Common myeloid progenitor, CD34-positive (primary cell): Measurements from ENCODE around the gene LAIR1.

Experiments used
- CTCF ChIA-PET: fragments of 350-600 bp; sonication (Branson Sonifier 250); formaldehyde crosslinking; loops from one replicate; lab custom pipeline; 2021; ENCODE audit warnings: antibody characterized with exemption; lab: Charles Lee
- POLR2A ChIA-PET: fragments of 350-600 bp; sonication (Branson Sonifier 250); formaldehyde crosslinking; loops from one replicate; lab custom pipeline; 2021; ENCODE audit warnings: antibody characterized with exemption; lab: Charles Lee
- DNase-seq, 3 donors: peaks; one replicate each; pipeline versions ENCODE4 v3.0.0 to v3.0.0-alpha.2; 2013
- H3K27ac ChIP-seq, 2 experiments: 1 replicate in 1 of 2; 2 replicates in 1 of 2; pipeline ENCODE4 v1.7.0; 2013; ENCODE audit warnings: inconsistent platforms in 2 of 2, low read length in 2 of 2, mild to moderate bottlenecking in 2 of 2, low read depth in 1 of 2, moderate library complexity in 1 of 2; ENCODE audit not compliant: severe bottlenecking in 2 of 2, insufficient read depth in 1 of 2, poor library complexity in 1 of 2
- H3K27me3 ChIP-seq, 5 experiments: replicated peaks in 2 of 5; 1 replicate in 3 of 5; 2 replicates in 2 of 5; pipeline versions ENCODE4 v1.6.1 to v1.7.0; 2013; ENCODE audit warnings: low read length in 4 of 5, mild to moderate bottlenecking in 2 of 5, moderate library complexity in 2 of 5, inconsistent platforms in 1 of 5; ENCODE audit not compliant: insufficient read depth in 5 of 5, control insufficient read depth in 4 of 5
- H3K36me3 ChIP-seq, 4 experiments: 1 replicate in 2 of 4; 2 replicates in 2 of 4; pipeline versions ENCODE4 v1.6.1 to v1.7.0; 2013; ENCODE audit warnings: low read length in 3 of 4, control low read depth in 1 of 4, mild to moderate bottlenecking in 1 of 4; ENCODE audit not compliant: control insufficient read depth in 4 of 4, insufficient read depth in 4 of 4
- H3K4me1 ChIP-seq, 4 experiments: 1 replicate in 3 of 4; 2 replicates in 1 of 4; pipeline versions ENCODE4 v1.6.1 to v1.7.1; 2013; ENCODE audit warnings: low read length in 3 of 4, mild to moderate bottlenecking in 3 of 4, control low read depth in 1 of 4, inconsistent platforms in 1 of 4, moderate library complexity in 1 of 4; ENCODE audit not compliant: control insufficient read depth in 4 of 4, insufficient read depth in 4 of 4; ENCODE audit errors: control extremely low read depth in 1 of 4
- H3K4me3 ChIP-seq, 7 experiments: 1 replicate in 4 of 7; 2 replicates in 3 of 7; pipeline versions ENCODE4 v1.5.1 to v1.7.0; 2013; ENCODE audit warnings: mild to moderate bottlenecking in 7 of 7, low read length in 6 of 7, moderate library complexity in 6 of 7, inconsistent platforms in 2 of 7, low read depth in 2 of 7, control low read depth in 1 of 7; ENCODE audit not compliant: insufficient read depth in 4 of 7, control insufficient read depth in 1 of 7; ENCODE audit errors: extremely low read depth in 1 of 7
- H3K9me3 ChIP-seq, 5 experiments: 1 replicate in 4 of 5; 2 replicates in 1 of 5; pipeline versions ENCODE4 v1.6.1 to v1.7.1; 2013; ENCODE audit warnings: low read length in 4 of 5, mild to moderate bottlenecking in 2 of 5, inconsistent platforms in 1 of 5, low read depth in 1 of 5, moderate library complexity in 1 of 5; ENCODE audit not compliant: control insufficient read depth in 4 of 5, insufficient read depth in 2 of 5; ENCODE audit errors: control extremely low read depth in 1 of 5
- WGBS: methylation state at CpG from one replicate; pipeline ENCODE4 v1.1.5; 2013; ENCODE audit not compliant: insufficient coverage; 5-methylcytosine and 5-hydroxymethylcytosine counted together

Gene LAIR1

DNA sequence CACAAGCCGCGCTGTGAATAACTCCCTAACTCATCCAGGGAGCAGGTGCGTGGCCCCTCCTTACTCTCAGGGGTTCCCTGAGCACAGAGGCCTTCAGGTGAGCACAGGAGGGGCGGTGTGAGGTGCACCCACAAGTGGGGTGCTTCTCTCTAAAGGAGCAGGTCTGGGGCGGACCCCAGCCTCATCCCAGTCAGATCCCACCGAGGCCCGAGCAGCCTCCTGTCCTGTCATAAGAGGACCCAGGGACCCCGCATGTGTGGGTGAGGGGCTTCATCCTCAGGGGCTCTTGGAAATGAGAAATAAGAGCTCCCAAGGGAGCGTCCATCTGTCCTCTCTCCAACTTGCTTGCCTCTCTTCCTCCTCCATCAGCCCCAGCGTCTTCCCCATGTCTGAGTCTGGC is 48.8 kb downstream of the LAIR1 start:
- DNase-seq: no peak
- no peaks in the 10 kb centered on the region for H3K27me3 ChIP-seq
- CTCF ChIA-PET: interaction anchor here (2.2 kb wide), 1 partner anchor 8 kb away, joined by 9 read pairs; no protein-coding TSS in a partner anchor
- no peak overlapping the region for H3K4me3 ChIP-seq
- H3K4me1 ChIP-seq: peaks cover 11 to 30% (median 13%) of the 10 kb centered on the region in 4 experiments
- no peaks in the 10 kb centered on the region for H3K36me3 ChIP-seq
- 98% methylated on average over 9 of the region's 10 CpGs for WGBS
- H3K27ac ChIP-seq: no peak overlapping the region
- POLR2A ChIA-PET: no interaction called here
- H3K9me3 ChIP-seq: no peaks in the 10 kb centered on the region

DNA sequence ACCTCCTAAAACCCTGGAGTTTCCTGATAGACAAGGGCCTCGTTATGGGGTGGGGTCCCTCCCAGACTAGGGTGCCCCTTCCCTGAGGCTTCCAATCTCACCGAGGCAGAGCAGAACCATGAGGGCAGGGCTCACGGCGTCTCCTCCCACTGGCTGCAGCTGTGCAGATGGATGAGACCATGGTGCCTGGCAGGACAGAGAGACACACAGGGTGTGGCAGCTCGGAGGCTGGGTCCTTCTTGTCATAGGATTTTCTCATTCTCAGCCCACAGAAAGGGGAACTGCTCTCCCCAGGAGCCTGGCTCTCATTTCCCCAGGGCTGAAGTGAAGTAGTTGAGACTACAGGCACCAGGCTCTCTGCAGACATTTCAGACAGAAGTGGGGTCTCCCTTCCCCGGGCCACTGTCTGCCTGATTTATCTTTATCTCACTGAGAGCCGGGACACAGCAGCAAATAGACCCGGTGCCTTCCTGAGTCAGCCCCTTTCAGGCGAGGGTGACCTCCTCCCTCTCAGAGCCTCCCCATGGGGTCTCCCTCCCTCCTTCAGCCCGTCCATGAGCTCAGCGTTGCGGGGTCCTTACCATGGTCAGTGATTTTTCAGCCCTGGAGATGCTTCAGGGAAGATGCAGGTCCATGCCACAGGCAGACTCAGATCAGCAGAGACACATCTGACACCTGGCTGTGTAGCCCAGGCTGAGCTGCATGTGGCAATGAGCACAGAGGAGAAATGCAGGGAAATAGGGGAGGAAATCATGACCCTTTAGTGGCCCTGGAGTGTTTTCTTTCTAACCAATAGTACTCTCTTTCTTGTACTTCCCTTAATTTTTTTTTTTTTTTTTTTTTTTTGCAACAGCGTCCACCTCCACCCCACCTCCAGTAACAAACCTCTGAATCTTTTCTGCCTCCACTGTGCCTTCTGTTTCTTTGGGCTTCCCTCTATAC is 52.0 kb downstream of the LAIR1 start, which contains the start of gene LILRA5:
LILRA5 (minus strand) TSS at position 731 of the 942 bp plus-strand sequence; CDS start at position 584, 147 bp downstream.
- Histone ChIP-seq H3K27ac (no peak within 1 kb of the TSS), H3K36me3 (no peaks in the 10 kb centered on the region), H3K27me3 (no peaks in the 10 kb centered on the region), H3K4me3 (peak within 1 kb of the TSS in 1 of 7 experiments; percentile 20), H3K4me1 (peaks cover 3 to 16% (median 12%) of the 10 kb centered on the region in 4 experiments), H3K9me3 (no peaks in the 10 kb centered on the region)
- POLR2A ChIA-PET: no interaction called here
- 17% methylated on average over 11 of the region's 13 CpGs for WGBS
- peak; percentile 33 to 78 (median 78) for DNase-seq
- CTCF ChIA-PET: interaction anchor here (0.6 to 1.3 kb wide), 3 partner anchors 76 to 113 kb away, joined by 3 to 4 read pairs (median 3); no protein-coding TSS in a partner anchor

DNA sequence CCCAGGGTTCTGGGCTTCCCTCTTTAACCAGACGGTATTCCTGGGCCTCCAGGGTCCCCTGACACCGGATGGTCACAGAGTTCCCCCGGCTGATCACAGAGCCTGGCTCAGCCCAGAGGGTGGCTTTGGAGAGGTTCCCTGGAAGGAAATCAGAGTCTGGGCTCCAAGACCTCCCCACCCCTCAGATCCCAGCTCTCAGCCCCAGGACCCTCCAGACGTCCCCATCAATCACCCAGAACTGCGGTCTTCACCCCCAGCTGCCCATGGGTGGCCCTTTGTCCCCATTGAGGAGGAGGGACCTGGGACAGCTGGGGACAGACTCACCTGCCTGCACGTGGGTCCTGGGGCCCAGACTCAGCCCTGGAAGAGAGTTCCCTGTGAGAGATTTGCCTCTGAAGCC is 52.7 kb downstream of the LAIR1 start:
- no peak for DNase-seq
- CTCF ChIA-PET: interaction anchor here (0.8 to 1.3 kb wide), 2 partner anchors 77 to 79 kb away, joined by 3 to 4 read pairs; no protein-coding TSS in a partner anchor
- Histone ChIP-seq H3K27me3 (peaks cover 0 to 4% (median 0%) of the 10 kb centered on the region in 5 experiments), H3K4me3 (no peak overlapping the region), H3K4me1 (peaks cover 3 to 16% (median 12%) of the 10 kb centered on the region in 4 experiments), H3K9me3 (no peaks in the 10 kb centered on the region), H3K27ac (no peak overlapping the region), H3K36me3 (no peaks in the 10 kb centered on the region)
- WGBS: 80% methylated on average over 6 of the region's 6 CpGs
- POLR2A ChIA-PET: no interaction called here

DNA sequence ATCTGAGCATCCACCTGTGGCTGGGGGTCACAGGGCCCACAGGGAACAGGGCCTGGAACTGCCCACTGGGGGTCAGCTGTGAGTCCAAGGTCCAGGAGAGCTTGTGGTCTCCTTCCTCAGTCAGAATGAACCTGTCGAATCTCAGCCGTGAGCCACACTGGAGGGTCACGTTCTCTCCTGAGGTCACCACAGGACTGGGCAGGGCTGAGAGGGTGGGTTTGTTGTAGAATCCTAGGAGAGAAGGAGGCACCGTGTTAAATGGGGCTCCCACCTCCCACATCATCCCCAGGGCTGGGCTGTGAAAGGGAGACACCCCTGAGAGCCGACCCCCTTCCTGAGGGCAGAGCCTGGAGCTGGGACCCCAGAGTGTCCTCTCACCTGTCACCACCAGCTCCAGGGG is 53.2 kb downstream of the LAIR1 start:
- POLR2A ChIA-PET: no interaction called here
- no peak overlapping the region for H3K4me3 ChIP-seq

DNA sequence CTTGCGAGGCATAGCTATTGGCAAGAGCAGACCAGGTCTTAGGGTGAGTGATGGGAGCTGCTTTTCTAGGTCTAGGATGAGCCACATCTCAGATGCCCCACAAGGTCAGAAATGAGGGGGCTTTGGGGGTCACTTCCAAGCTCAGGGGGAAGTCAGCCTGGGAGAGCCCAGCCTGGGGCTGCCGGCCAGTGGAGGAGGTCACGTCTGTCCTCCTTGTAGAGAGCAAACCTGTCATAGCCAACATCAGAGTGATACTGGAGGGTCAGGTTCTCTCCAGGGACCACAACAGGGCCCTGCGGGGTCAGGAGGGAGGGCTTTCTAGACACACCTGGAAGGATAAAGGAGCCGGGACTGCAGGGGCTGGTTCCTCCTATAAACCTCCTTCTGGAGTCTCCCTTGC is 54.2 kb downstream of the LAIR1 start:
- H3K4me1 ChIP-seq: peaks cover 3 to 16% (median 13%) of the 10 kb centered on the region in 4 experiments
- POLR2A ChIA-PET: no interaction called here
- H3K27me3 ChIP-seq: peaks cover 0 to 6% (median 3%) of the 10 kb centered on the region in 5 experiments
- CTCF ChIA-PET: interaction anchor here (1.0 kb wide), 1 partner anchor 78 kb away, joined by 3 read pairs; no protein-coding TSS in a partner anchor
- no peaks in the 10 kb centered on the region for H3K9me3 ChIP-seq
- DNase-seq: no peak
- WGBS: 88% methylated on average over 4 of the region's 5 CpGs
- no peaks in the 10 kb centered on the region for H3K36me3 ChIP-seq
- H3K4me3 ChIP-seq: no peak overlapping the region
- no peak overlapping the region for H3K27ac ChIP-seq

More for the DNA sequence above, 53.2 kb downstream of the LAIR1 start:
- DNase-seq: no peak
- Histone ChIP-seq H3K36me3 (no peaks in the 10 kb centered on the region), H3K27ac (no peak overlapping the region), H3K27me3 (peaks cover 0 to 4% (median 2%) of the 10 kb centered on the region in 5 experiments), H3K4me1 (peaks cover 3 to 16% (median 12%) of the 10 kb centered on the region in 4 experiments), H3K9me3 (no peaks in the 10 kb centered on the region)
- WGBS: no CpG with 5 or more reads among the region's 5 CpGs
- CTCF ChIA-PET: interaction anchor here (0.9 kb wide), 1 partner anchor 14 kb away, joined by 3 read pairs; no protein-coding TSS in a partner anchor

DNA sequence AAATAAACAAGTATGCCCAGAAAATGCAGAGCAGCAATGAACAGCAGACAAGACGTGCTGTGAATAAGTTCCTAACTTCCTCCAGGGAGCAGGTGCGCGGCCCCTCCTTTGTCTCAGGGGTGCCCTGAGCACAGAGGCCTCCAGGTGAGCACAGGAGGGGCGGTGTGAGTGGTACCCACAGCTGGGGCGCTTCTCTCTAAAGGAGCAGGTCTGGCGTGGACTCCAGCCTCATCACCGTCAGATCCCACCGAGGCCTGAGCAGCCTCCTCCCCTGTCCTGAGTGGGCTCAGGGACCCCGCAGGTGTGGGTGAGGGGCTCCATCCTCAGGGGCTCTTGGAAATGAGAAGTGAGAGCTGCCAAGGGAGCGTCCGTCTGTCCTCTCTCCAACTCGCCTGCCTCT is 54.9 kb downstream of the LAIR1 start:
- Histone ChIP-seq H3K4me1 (peaks cover 5 to 21% (median 16%) of the 10 kb centered on the region in 4 experiments), H3K27me3 (peaks cover 0 to 6% (median 3%) of the 10 kb centered on the region in 5 experiments), H3K4me3 (no peak overlapping the region), H3K9me3 (no peaks in the 10 kb centered on the region), H3K36me3 (no peaks in the 10 kb centered on the region), H3K27ac (no peak overlapping the region)
- no peak for DNase-seq
- 95% methylated on average over 10 of the region's 12 CpGs for WGBS
- CTCF ChIA-PET: interaction anchor here (0.8 to 1.0 kb wide), 2 partner anchors 17 to 78 kb away, joined by 3 read pairs; no protein-coding TSS in a partner anchor
- POLR2A ChIA-PET: no interaction called here
